GM12801 (cell line): Measurements from ENCODE around the gene PANK1.

Experiments
- TF ChIP-seq, protein P1 (sequence below): IDR thresholded peaks from one replicate; pipeline ENCODE4 v1.5.1; 2011; ENCODE audit warnings: control low read depth; ENCODE audit not compliant: insufficient read length; ENCODE audit errors: extremely low read depth

PANK1 gene

DNA sequence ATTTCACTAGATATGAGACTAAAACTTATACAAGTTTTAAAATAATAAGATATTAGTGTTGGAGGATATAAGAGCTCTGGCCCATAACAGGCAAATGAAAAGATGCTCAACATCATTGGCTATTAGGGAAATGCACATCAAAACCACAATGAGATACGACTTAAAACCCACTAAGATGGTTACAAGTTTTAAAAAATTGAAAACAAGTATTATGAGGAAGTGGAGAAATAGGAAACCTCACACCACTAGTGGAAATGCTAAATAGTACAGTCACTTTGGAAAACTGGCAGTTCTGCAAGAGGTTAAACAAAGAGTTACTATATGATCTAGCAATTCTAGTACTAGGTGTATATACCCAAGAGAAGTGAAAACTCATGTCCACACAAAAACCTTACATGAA, 17.2 kb downstream of the PANK1 start:
- TF ChIP-seq, protein P1, sequence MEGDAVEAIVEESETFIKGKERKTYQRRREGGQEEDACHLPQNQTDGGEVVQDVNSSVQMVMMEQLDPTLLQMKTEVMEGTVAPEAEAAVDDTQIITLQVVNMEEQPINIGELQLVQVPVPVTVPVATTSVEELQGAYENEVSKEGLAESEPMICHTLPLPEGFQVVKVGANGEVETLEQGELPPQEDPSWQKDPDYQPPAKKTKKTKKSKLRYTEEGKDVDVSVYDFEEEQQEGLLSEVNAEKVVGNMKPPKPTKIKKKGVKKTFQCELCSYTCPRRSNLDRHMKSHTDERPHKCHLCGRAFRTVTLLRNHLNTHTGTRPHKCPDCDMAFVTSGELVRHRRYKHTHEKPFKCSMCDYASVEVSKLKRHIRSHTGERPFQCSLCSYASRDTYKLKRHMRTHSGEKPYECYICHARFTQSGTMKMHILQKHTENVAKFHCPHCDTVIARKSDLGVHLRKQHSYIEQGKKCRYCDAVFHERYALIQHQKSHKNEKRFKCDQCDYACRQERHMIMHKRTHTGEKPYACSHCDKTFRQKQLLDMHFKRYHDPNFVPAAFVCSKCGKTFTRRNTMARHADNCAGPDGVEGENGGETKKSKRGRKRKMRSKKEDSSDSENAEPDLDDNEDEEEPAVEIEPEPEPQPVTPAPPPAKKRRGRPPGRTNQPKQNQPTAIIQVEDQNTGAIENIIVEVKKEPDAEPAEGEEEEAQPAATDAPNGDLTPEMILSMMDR, result no peak

DNA sequence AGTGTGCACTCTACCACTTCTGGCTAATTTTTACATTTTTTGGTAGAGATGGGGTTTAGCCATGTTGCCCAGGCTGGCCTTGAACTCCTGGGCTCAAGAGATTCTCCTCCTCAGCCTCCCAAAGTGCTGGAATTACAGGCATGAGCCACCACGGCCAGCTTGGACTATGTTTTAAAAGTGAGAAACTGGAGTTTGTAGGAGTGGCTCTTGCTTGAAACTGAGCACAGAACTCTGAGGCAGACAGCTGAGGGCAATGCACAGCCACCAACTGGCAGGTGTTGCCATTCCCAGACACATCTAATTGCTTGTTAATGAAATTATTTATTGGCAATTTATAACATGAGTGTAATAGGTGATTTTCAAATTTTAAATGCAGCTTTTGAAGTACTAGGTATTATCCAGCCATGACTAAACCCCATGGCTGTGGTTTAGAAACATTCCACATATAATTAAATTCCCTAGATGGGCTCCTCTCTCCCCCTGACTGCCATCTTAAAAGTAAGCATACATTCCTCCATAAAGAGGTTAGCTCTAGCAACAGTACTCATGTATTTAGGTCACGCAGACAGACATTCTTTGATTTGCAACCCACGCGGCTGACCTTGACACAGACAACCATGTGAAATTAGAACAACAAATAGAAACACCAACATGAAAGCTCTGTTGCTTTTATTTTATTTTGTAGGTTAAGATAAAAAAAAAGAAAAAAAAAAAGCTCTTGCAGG, 19.8 kb downstream of the PANK1 start:
- TF ChIP-seq, protein P1, result no peak

DNA sequence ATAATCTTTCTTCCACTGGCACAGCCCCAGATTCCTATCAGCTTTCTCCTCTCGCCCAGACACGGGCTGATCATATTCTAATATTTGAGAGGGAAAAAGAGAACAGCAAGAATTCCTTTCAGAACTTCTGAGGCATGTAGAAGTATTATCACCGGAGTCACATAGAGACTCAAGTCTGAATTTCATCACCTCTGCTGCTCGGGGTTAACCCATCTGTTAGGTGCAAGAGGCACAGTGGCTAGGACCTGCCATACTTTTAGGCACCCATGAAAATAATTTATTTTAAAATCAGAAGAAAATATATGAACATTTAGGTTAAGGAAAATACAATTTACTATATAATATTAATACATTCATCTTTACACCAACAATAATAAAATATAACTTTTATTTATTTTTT, 21.0 kb downstream of the PANK1 start:
- TF ChIP-seq, protein P1, result no peak

DNA sequence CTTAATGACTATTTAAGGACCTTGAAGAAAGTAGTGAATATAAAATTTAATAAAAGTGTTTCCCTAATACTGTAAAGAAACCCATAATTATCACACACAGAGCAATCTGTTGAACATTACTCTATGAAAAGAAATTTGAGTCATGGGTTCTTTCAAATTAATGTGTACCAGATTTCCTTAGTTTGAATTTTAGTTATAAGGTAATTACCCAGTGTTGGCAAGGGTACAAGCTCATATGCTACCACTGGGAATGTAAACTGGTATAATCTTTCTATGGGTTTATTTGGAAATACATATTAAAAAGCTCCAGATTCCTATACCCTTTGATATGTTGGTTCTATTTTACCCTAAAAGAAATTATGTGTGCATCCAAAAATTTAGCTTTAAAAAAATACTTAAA, 22.9 kb downstream of the PANK1 start:
- TF ChIP-seq, protein P1, result no peak

DNA sequence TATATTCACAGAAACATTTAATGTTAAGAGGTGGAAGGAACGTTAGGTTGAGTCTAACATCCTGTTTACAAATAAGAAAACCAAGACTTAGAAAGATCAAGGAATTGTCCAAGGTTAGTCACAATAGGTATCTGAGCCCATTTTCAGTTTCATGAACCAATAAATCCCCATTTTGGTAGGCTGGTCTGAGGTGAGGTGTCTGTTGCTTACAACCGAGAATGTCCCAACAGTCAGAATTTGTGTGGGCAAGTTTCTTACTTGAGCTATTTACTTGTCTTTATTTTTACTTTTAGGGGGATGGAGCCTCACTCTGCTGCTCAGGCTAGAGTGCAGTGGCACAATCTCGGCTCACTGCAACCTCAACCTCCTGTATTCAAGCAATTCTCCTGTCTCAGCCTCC, 23.6 kb downstream of the PANK1 start:
- TF ChIP-seq, protein P1, result no peak

DNA sequence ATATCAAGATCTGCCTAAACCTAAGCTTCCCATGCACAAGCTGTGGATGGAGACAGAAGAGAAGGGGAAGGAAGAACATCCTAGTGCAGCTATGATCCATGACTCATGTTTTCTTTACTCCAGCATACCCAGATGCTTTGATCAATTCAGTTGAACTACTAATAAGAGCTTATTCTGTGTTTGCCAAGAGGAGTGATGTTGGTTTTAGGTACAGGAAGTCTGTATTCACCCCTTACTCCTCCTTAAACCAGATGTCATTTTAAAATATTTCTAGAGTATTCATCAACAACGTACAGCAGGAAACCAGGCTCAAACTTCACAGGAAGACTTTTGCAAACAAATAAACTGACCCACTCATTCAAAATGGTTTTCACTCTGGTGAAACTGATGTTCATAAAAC, 29.2 kb downstream of the PANK1 start:
- TF ChIP-seq, protein P1, result no peak

DNA sequence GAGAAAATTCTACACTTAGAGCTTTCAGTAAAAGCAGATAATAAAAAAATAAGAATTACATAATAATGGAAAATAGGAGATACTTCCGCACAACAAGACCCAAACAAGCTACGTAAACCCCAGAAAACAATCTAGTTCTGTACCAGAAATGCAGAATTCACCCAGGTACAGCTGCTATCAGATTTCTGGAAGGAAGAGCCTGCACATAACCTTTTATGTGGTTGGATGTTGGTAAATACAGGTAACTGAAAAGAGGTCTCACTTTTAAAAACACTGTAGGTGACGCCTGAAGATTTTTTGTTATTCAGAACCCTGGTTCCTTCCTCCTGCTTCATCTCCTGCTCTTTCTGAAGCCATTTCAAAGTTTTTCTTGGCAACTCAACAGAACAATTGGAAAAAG, 29.9 kb downstream of the PANK1 start:
- TF ChIP-seq, protein P1, result no peak

DNA sequence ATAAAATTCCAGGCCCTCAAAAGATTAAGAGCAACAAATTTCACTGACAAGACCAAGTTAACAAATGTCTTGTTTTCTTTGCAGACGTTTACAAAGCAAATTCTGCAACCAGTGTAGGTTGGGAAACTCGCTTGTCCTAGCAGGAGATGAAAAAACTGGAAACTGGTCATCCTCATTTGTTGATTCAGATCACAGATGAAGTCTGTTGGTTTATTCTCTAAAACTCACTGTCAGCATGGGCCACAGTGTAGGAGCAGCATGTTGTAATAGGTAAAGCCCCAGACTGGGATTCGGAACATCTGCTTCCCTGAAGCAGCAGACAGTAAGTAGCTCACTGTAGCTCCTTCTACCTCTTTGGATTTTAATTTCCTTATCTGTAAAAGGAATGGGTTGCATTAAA, 31.5 kb downstream of the PANK1 start:
- TF ChIP-seq, protein P1, result no peak
